Right lobe of liver (tissue), 4 donors: ENCODE data around the gene SCG3.
"Not testable (repeated sequence)": the region's sequence is repeated elsewhere in the genome, so short reads cannot be mapped to it uniquely, and the experiment has no call there.

Experiments used
- CTCF ChIP-seq, 4 donors: fragments of 200-600 bp in 3 of 4; fragments of 450-650 bp in 1 of 4; IDR thresholded peaks; one replicate each; pipeline versions ENCODE4 v1.5.1 to v1.8.0; 2016 to 2022; ENCODE audit warnings: antibody characterized with exemption in 4 of 4, mild to moderate bottlenecking in 2 of 4
- POLR2A ChIP-seq: fragments of 450-650 bp; IDR thresholded peaks from one replicate; pipeline ENCODE4 v1.6.1; 2017; ENCODE audit warnings: antibody characterized with exemption, mild to moderate bottlenecking
- donor health status: DM: no; HTN: no; CAD: no.
- donor health status: DM: no; HTN: no; CAD: no.
- donor health status: DM: no; HTN: yes; CAD: no.

GRCh38 chr15:51648101-51648500 is 33.2 kb upstream of the SCG3 start:
- not testable (repeated sequence) for TF ChIP-seq CTCF (IDR thresholded peaks at IDR 0.05); POLR2A
